ENCODE data around the gene SLC11A2.

GRCh38 chr12:50934371-50934851 lies 91.8 kb downstream of the SLC11A2 start:
- no peak for TF ChIP-seq CTCF (conservative IDR thresholded peaks at IDR 0.05; ENCODE audit: low read depth, low read length)
- no peak for TF ChIP-seq EZH2 (IDR thresholded peaks at IDR 0.05; ENCODE audit: borderline replicate concordance, low read depth, low read length, poor library complexity, severe bottlenecking)
